ENCODE measurements around the gene CALD1. TPM values are rescaled to one million over a fixed set of nuclear protein-coding genes. Genes with fewer than 3 reads are reported as not detected.

Gene CALD1
- total RNA-seq, 1 experiment from 2014 or later = 22.1 TPM

DNA sequence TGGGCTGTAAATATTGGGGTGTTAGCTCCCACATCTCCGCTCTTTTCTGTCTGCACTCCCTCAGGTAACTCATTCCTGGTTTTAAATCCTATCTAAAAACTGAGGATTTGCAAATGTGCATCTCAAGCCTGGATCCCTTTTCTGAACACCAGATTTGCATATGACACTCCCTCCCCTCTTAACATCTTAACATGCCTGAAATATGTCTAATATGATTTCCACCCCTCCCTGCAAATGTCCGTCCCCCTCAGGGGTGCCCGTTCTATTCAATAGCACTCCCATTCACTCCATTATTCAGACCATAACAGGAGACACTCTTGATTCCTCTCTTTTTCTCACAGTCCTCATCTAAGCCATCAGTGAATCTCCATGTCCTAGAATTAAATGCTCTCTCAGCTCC lies 8.3 kb upstream of the CALD1 start:
- Histone ChIP-seq H3K9me2 (replicated peaks; ENCODE audit: low read length) (no peaks in the 10 kb centered on the region), H3K27me3 (ENCODE audit: low read length) (no peaks in the 10 kb centered on the region), H3K27ac (ENCODE audit: low read length) (no peak overlapping the region), H3K9me3 (ENCODE audit: low read length) (no peaks in the 10 kb centered on the region), H3K4me2 (ENCODE audit: low read length) (no peak overlapping the region), H3K4me1 (ENCODE audit: insufficient read depth, low read length) (peaks cover 4% of the 10 kb centered on the region; the same call in 1 of the 2 replicates), H3K36me3 (ENCODE audit: low read depth, low read length) (no peaks in the 10 kb centered on the region), H3F3A (ENCODE audit: low read length, unreplicated experiment) (no peaks in the 10 kb centered on the region), H3K4me3 (ENCODE audit: low read length) (no peak overlapping the region), H4K20me1 (ENCODE audit: low read length) (no peaks in the 10 kb centered on the region), H2AFZ (ENCODE audit: low read length) (no peak overlapping the region), H3K79me2 (ENCODE audit: low read length) (no peaks in the 10 kb centered on the region), H3K9ac (ENCODE audit: low read length) (no peak overlapping the region)
- ATAC-seq = no peak
- ChIA-PET POLR2A (ENCODE audit: unreplicated experiment) (no interaction called here), CTCF (no interaction called here)
- TF ChIP-seq EZH2phosphoT487 (IDR thresholded peaks at IDR 0.05; ENCODE audit: borderline replicate concordance, low read length) = no peak
- no peak for TF ChIP-seq EZH2 (IDR thresholded peaks at IDR 0.05; ENCODE audit: low read length, unreplicated experiment)
- TF ChIP-seq, protein P1, sequence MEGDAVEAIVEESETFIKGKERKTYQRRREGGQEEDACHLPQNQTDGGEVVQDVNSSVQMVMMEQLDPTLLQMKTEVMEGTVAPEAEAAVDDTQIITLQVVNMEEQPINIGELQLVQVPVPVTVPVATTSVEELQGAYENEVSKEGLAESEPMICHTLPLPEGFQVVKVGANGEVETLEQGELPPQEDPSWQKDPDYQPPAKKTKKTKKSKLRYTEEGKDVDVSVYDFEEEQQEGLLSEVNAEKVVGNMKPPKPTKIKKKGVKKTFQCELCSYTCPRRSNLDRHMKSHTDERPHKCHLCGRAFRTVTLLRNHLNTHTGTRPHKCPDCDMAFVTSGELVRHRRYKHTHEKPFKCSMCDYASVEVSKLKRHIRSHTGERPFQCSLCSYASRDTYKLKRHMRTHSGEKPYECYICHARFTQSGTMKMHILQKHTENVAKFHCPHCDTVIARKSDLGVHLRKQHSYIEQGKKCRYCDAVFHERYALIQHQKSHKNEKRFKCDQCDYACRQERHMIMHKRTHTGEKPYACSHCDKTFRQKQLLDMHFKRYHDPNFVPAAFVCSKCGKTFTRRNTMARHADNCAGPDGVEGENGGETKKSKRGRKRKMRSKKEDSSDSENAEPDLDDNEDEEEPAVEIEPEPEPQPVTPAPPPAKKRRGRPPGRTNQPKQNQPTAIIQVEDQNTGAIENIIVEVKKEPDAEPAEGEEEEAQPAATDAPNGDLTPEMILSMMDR (conservative IDR thresholded peaks at IDR 0.05; ENCODE audit: low read depth, low read length) = no peak
- BruUV-seq (replicated peaks) = no TSS peak
- intact Hi-C loops (cut with micrococcal nuclease) = loop anchor here (10.0 kb wide), 1 partner anchor 104 kb away; no protein-coding TSS in a partner anchor
- DNase-seq = no peak

DNA sequence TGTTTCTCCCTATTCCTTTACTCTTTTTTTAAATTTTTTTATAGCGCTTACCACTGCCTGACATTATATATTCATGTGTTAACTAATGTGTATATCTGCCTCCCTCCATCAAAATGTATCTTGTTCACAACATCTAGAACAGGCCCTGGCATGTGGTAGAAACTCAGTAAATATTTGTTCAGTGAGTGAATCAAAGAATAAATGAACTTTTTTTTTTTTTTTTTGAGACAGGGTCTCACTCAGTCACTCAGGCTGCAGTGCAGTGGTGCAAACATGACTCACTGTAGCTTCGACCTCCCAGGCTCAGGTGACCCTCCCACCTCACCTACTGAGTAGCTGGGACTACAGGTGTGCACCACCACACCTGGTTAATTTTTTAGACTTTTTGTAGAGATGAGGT lies 7.5 kb upstream of the CALD1 start:
- Histone ChIP-seq H3K27ac (ENCODE audit: low read length) (no peak overlapping the region), H3K9ac (ENCODE audit: low read length) (no peak overlapping the region), H3K4me1 (ENCODE audit: insufficient read depth, low read length) (peaks cover 4% of the 10 kb centered on the region; the same call in 1 of the 2 replicates), H3K36me3 (ENCODE audit: low read depth, low read length) (no peaks in the 10 kb centered on the region), H3F3A (ENCODE audit: low read length, unreplicated experiment) (no peaks in the 10 kb centered on the region), H3K9me2 (replicated peaks; ENCODE audit: low read length) (no peaks in the 10 kb centered on the region), H2AFZ (ENCODE audit: low read length) (no peak overlapping the region), H3K9me3 (ENCODE audit: low read length) (no peaks in the 10 kb centered on the region), H3K4me2 (ENCODE audit: low read length) (no peak overlapping the region), H3K27me3 (ENCODE audit: low read length) (no peaks in the 10 kb centered on the region), H4K20me1 (ENCODE audit: low read length) (no peaks in the 10 kb centered on the region), H3K4me3 (ENCODE audit: low read length) (no peak overlapping the region), H3K79me2 (ENCODE audit: low read length) (no peaks in the 10 kb centered on the region)
- ChIA-PET POLR2A (ENCODE audit: unreplicated experiment) (no interaction called here), CTCF (no interaction called here)
- TF ChIP-seq EZH2phosphoT487 (IDR thresholded peaks at IDR 0.05; ENCODE audit: borderline replicate concordance, low read length) = no peak
- TF ChIP-seq EZH2 (IDR thresholded peaks at IDR 0.05; ENCODE audit: low read length, unreplicated experiment) = no peak
- TF ChIP-seq, protein P1 (conservative IDR thresholded peaks at IDR 0.05; ENCODE audit: low read depth, low read length) = no peak
- BruUV-seq (replicated peaks) = no TSS peak
- intact Hi-C loops (cut with micrococcal nuclease) = loop anchor here (10.0 kb wide), 1 partner anchor 103 kb away; no protein-coding TSS in a partner anchor
- peak; percentile 41 for DNase-seq
- peak; percentile 88 for ATAC-seq

DNA sequence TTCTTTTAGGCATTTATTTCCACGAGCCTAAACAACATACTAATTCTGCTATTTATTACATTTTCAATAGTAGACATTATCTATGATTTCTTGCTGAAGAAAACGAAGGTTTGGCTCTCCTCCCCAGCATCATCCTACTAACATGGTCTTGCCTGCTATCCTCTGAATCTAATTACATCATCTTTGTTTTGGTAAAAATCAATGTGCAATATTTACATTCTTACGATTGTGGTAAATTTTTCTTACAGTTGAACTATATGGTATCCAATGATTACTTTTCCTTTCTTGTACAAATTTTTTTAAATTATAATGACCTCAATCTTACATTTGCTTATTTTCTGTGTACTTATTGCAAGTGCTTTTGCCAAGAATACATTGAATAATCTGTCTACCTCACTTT lies 7.0 kb upstream of the CALD1 start:
- Histone ChIP-seq H3K79me2 (ENCODE audit: low read length) (no peaks in the 10 kb centered on the region), H3K9me3 (ENCODE audit: low read length) (no peaks in the 10 kb centered on the region), H3K4me1 (ENCODE audit: insufficient read depth, low read length) (peaks cover 4% of the 10 kb centered on the region; the same call in 1 of the 2 replicates), H3K9ac (ENCODE audit: low read length) (no peak overlapping the region), H2AFZ (ENCODE audit: low read length) (no peak overlapping the region), H3F3A (ENCODE audit: low read length, unreplicated experiment) (no peaks in the 10 kb centered on the region), H3K36me3 (ENCODE audit: low read depth, low read length) (no peaks in the 10 kb centered on the region), H3K9me2 (replicated peaks; ENCODE audit: low read length) (no peaks in the 10 kb centered on the region), H3K4me2 (ENCODE audit: low read length) (no peak overlapping the region), H3K4me3 (ENCODE audit: low read length) (no peak overlapping the region), H4K20me1 (ENCODE audit: low read length) (no peaks in the 10 kb centered on the region), H3K27me3 (ENCODE audit: low read length) (no peaks in the 10 kb centered on the region), H3K27ac (ENCODE audit: low read length) (no peak overlapping the region)
- no TSS peak for BruUV-seq (replicated peaks)
- DNase-seq (no peak), ATAC-seq (no peak)
- CTCF ChIA-PET = no interaction called here
- intact Hi-C loops (cut with micrococcal nuclease) = loop anchor here (10.0 kb wide), 1 partner anchor 102 kb away; no protein-coding TSS in a partner anchor
- POLR2A ChIA-PET (ENCODE audit: unreplicated experiment) = no interaction called here
- TF ChIP-seq EZH2phosphoT487 (IDR thresholded peaks at IDR 0.05; ENCODE audit: borderline replicate concordance, low read length) (no peak), EZH2 (IDR thresholded peaks at IDR 0.05; ENCODE audit: low read length, unreplicated experiment) (no peak)

All from PC-3 (cell line).